Retinal pigment epithelial cell (primary cell): ENCODE results near the gene CHST7.
"Not testable (repeated sequence)": the region's sequence is repeated elsewhere in the genome, so short reads cannot be mapped to it uniquely, and the experiment has no call there.

Experiments
- DNase-seq: peaks from one replicate; pipeline ENCODE4 v3.0.0-alpha.2; 2010; ENCODE audit warnings: low read depth
- H3K4me3 ChIP-seq: 2 replicates; pipeline ENCODE4 v1.5.1; 2011; ENCODE audit warnings: mild to moderate bottlenecking, low read length, control low read depth, moderate library complexity
- CTCF ChIP-seq: conservative IDR thresholded peaks from 2 replicates; pipeline ENCODE4 v1.5.1; 2011; ENCODE audit warnings: low read depth, low read length, control low read depth, inconsistent platforms

Gene CHST7

GRCh38 chrX:46573331-46573891, at the start of gene CHST7:
TSS of gene CHST7 (plus strand) at chrX:46573765. CDS start at chrX:46573932, 167 bp downstream.
- no peak for DNase-seq
- H3K4me3 ChIP-seq = peak within 1 kb of the TSS; percentile 44
- peak; percentile 41 for TF ChIP-seq CTCF

- not testable (repeated sequence) for DNase-seq, H3K4me3 ChIP-seq
Observed at GRCh38 chrX:46528640-46529039, 44.9 kb upstream of the CHST7 start.

DNA sequence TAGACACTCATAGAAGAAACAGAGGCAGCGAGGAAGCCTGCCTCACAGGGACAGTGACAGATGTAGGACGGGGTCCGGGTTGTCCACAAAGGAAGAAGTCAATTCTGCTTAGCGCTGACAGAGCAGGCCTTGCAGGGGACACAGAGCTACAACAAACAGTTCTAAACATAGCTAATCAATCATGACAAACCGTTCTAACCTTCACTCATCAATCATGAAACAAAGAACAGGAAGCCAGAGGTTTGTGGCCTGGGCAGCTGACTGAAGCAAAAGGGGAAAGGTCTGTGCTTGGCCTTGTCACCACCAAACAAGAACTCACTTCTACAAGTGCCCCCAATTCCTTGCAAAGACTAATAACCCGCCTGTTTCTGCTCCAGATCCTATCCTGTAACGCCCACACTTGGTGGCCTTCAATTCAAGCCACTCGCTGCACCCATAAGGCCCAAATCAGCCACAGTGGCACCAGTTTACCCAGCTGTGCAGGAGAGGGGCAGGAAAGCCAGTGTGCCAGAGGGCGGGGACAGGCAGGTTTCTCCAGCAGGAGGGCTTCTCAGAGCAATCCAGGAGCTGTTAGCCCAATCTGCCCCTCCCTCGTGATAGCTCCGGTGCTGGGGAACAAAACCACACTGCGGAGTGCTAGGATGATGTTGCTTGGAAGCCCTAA, 43.7 kb upstream of the CHST7 start:
- not testable (repeated sequence) for H3K4me3 ChIP-seq

DNA sequence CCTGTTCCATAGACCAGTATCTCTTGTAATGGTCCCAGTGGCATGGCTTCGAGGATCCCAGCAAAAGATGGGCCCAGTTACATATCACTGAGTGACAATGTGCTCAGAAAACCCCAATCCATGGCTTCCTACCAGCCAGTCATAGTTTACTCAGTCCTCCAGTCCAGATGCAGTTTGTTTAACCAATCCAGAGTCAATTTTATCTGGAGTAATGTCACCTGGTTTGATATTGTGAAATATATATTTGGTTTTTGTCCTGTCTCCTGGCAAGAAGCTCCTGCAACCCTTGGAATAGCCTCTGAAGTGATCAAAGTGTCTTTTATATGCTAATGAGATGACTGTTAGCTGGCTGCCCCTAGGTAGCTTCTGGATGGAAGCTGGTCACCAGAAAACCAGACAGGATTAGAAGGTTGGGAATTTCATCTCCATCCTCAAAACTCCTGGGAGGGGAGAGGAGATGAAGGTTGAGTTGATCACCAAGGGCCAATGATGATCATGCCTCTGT, 43.1 kb upstream of the CHST7 start:
- not testable (repeated sequence) for H3K4me3 ChIP-seq, DNase-seq

More for the DNA sequence above, 43.7 kb upstream of the CHST7 start:
- not testable (repeated sequence) for DNase-seq

DNA sequence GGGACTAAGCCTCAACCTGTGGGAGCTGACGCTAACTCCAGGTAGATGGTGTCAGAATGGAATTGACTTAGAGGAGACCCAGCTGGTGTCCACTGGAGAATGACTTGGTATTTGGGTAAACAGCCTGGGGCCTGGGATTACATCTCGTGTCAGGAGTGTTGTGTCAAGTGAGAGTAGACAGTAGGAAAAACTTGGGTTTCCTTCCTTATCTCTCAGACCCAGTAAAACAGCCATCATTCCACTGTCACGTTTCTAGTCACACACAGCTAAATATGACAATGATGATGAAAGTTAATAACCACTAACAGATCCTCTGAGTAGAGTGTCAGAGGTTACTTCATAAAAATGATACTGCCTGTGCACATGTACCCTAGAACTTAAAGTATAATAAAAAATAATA, 42.1 kb upstream of the CHST7 start:
- H3K4me3 ChIP-seq = no peak overlapping the region
- no peak for DNase-seq
- TF ChIP-seq CTCF = no peak

GRCh38 chrX:46543441-46543840, 30.1 kb upstream of the CHST7 start:
- no peak for TF ChIP-seq CTCF
- H3K4me3 ChIP-seq = no peak overlapping the region
- no peak for DNase-seq

DNA sequence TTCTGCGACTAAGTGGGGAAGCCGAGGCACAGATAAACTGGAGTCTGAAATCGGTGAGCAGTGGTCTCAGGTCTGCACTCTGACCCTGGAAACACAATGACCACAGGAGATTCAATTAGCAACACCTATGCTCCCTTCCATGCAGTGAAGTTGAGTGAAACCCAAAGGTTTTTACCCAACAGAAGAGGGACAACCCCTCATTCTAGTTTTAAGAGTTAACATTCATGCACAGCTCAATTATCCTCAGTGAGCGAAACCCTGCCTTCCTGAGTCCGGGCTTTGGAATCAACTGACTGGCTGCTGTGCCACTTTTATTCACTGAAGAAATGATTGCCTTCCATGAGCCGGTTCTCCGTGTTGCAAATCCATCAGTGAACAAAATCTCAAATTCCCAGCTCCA, 29.0 kb upstream of the CHST7 start:
- H3K4me3 ChIP-seq = peak overlapping the region; percentile 83
- not testable (repeated sequence) for DNase-seq

- DNase-seq = peak; percentile 52
- H3K4me3 ChIP-seq = peak within 1 kb of the TSS; percentile 83
- peak; percentile 38 for TF ChIP-seq CTCF
Observed at GRCh38 chrX:46545111-46546005, 28.2 kb upstream of the CHST7 start, which contains the start of gene ZNF674. TSS of gene ZNF674 (minus strand) at chrX:46545421. CDS start at chrX:46542087, 3,334 bp downstream.

DNA sequence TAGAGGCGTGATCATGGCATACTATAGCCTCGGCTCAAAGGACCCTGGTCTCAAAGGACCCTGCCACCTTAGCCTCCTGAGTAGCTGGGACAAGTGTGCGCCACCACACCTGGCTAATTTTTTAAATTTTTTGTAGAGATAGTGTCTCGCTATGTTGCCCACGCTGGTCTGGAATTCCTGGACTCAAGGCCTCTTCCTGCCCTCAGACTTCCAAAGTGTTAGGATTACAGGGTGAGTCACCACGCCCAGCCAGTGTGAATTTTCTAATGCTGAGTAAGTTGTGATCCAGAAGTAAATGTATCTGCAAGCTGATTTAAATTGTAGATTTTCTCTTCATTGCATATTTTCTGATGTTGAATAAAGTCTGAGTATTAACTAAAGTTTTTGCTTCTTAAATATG, 25.7 kb upstream of the CHST7 start:
- no peak overlapping the region for H3K4me3 ChIP-seq
- TF ChIP-seq CTCF = no peak
- peak; percentile 50 for DNase-seq
